DND-41 (cell line): ENCODE data around the gene BMF.

Experiments
- ATAC-seq: fragments of 200-7000 bp; cut with Tn5 transposase; 3 replicates; pipeline ENCODE4 v1.9.1; 2021; ENCODE audit warnings: low read depth; ENCODE audit not compliant: insufficient read depth
- DNase-seq: peaks from one replicate; pipeline ENCODE4 v3.0.0-alpha.2; 2020
- H2AFZ ChIP-seq: 2 replicates; pipeline ENCODE4 v1.6.0; 2012; ENCODE audit warnings: low read depth, low read length
- H3K27ac ChIP-seq: 2 replicates; pipeline ENCODE4 v1.5.1; 2012; ENCODE audit warnings: low read length, inconsistent platforms
- H3K27me3 ChIP-seq: fragments of 200-600 bp; sonication (generic); 2 replicates; pipeline ENCODE4 v1.6.0; 2012; ENCODE audit warnings: low read length, mild to moderate bottlenecking, inconsistent platforms; ENCODE audit not compliant: insufficient read depth, poor library complexity
- H3K36me3 ChIP-seq: 2 replicates; pipeline ENCODE4 v1.5.1; 2012; ENCODE audit warnings: low read length, inconsistent platforms; ENCODE audit not compliant: insufficient read depth
- H3K4me1 ChIP-seq: 2 replicates; pipeline ENCODE4 v1.5.1; 2012; ENCODE audit warnings: mild to moderate bottlenecking, low read length; ENCODE audit not compliant: insufficient read depth
- H3K4me2 ChIP-seq: 2 replicates; pipeline ENCODE4 v1.6.0; 2012; ENCODE audit warnings: mild to moderate bottlenecking, moderate library complexity, low read length, inconsistent platforms; ENCODE audit not compliant: insufficient read depth
- H3K4me3 ChIP-seq, 2 experiments: fragments of 200-600 bp in 1 of 2; shearing (Covaris generic) in 1 of 2; 2 replicates each; pipeline ENCODE4 v1.5.1; 2012 to 2016; ENCODE audit warnings: inconsistent platforms in 2 of 2, low read length in 2 of 2, mild to moderate bottlenecking in 2 of 2, low read depth in 1 of 2, moderate library complexity in 1 of 2
- H3K79me2 ChIP-seq: 2 replicates; pipeline ENCODE4 v1.6.0; 2012; ENCODE audit warnings: low read length, inconsistent platforms; ENCODE audit not compliant: insufficient read depth
- H3K9ac ChIP-seq: 2 replicates; pipeline ENCODE4 v1.6.0; 2012; ENCODE audit warnings: low read depth, mild to moderate bottlenecking, inconsistent platforms, low read length, moderate library complexity
- H3K9me3 ChIP-seq: 2 replicates; pipeline ENCODE4 v1.5.1; 2012; ENCODE audit warnings: low read length, moderate library complexity, mild to moderate bottlenecking, inconsistent platforms; ENCODE audit not compliant: insufficient read depth, severe bottlenecking
- H4K20me1 ChIP-seq: 2 replicates; pipeline ENCODE4 v1.6.0; 2012; ENCODE audit warnings: low read length; ENCODE audit not compliant: insufficient read depth
- EZH2 ChIP-seq: IDR thresholded peaks from 3 replicates; pipeline ENCODE4 v1.6.1; 2012; ENCODE audit warnings: borderline replicate concordance, low read depth, mild to moderate bottlenecking, moderate library complexity, low read length, inconsistent platforms; ENCODE audit not compliant: severe bottlenecking
- TF ChIP-seq, protein P1 (sequence below): IDR thresholded peaks from 2 replicates; pipeline ENCODE4 v1.5.1; 2012; ENCODE audit warnings: borderline replicate concordance, low read length, moderate library complexity, mild to moderate bottlenecking; ENCODE audit not compliant: poor library complexity, severe bottlenecking; ENCODE audit errors: extremely low read depth

Gene BMF

GRCh38 chr15:40054855-40055575 lies 53.7 kb downstream of the BMF start:
- peak overlapping the region in 1 of 2 experiments; percentile 26; a peak in 1 of 4 replicates for H3K4me3 ChIP-seq
- H3K27ac ChIP-seq, result peak overlapping the region; percentile 100
- ATAC-seq, result peak; percentile 76
- H3K27me3 ChIP-seq, result no peaks in the 10 kb centered on the region
- peak; percentile 43 for DNase-seq
- peaks cover 4% of the 10 kb centered on the region; the same call in 1 of the 2 replicates for H3K36me3 ChIP-seq
- no peak overlapping the region for H2AFZ ChIP-seq
- peaks cover 75% of the 10 kb centered on the region for H3K4me1 ChIP-seq
- peak overlapping the region; percentile 55 for H3K4me2 ChIP-seq
- H3K9ac ChIP-seq, result peak overlapping the region; percentile 63
- no peak for TF ChIP-seq EZH2
- TF ChIP-seq, protein P1, sequence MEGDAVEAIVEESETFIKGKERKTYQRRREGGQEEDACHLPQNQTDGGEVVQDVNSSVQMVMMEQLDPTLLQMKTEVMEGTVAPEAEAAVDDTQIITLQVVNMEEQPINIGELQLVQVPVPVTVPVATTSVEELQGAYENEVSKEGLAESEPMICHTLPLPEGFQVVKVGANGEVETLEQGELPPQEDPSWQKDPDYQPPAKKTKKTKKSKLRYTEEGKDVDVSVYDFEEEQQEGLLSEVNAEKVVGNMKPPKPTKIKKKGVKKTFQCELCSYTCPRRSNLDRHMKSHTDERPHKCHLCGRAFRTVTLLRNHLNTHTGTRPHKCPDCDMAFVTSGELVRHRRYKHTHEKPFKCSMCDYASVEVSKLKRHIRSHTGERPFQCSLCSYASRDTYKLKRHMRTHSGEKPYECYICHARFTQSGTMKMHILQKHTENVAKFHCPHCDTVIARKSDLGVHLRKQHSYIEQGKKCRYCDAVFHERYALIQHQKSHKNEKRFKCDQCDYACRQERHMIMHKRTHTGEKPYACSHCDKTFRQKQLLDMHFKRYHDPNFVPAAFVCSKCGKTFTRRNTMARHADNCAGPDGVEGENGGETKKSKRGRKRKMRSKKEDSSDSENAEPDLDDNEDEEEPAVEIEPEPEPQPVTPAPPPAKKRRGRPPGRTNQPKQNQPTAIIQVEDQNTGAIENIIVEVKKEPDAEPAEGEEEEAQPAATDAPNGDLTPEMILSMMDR, result no peak
- no peaks in the 10 kb centered on the region for H4K20me1 ChIP-seq
- H3K9me3 ChIP-seq, result no peaks in the 10 kb centered on the region
- peaks cover 10% of the 10 kb centered on the region for H3K79me2 ChIP-seq

GRCh38 chr15:40054605-40054854 lies 54.1 kb downstream of the BMF start:
- Histone ChIP-seq H3K27me3 (no peaks in the 10 kb centered on the region), H3K9me3 (no peaks in the 10 kb centered on the region), H3K79me2 (peaks cover 11% of the 10 kb centered on the region), H3K27ac (peak overlapping the region; percentile 100), H3K36me3 (peaks cover 3% of the 10 kb centered on the region; the same call in 1 of the 2 replicates), H3K9ac (peak overlapping the region; percentile 63), H2AFZ (peak overlapping the region; percentile 41), H3K4me3 (peak overlapping the region in 1 of 2 experiments; percentile 45; a peak in 1 of 4 replicates), H4K20me1 (no peaks in the 10 kb centered on the region), H3K4me1 (peaks cover 80% of the 10 kb centered on the region), H3K4me2 (peak overlapping the region; percentile 55)
- DNase-seq (peak; percentile 91), ATAC-seq (no peak)
- TF ChIP-seq, protein P1, result no peak
- no peak for TF ChIP-seq EZH2

DNA sequence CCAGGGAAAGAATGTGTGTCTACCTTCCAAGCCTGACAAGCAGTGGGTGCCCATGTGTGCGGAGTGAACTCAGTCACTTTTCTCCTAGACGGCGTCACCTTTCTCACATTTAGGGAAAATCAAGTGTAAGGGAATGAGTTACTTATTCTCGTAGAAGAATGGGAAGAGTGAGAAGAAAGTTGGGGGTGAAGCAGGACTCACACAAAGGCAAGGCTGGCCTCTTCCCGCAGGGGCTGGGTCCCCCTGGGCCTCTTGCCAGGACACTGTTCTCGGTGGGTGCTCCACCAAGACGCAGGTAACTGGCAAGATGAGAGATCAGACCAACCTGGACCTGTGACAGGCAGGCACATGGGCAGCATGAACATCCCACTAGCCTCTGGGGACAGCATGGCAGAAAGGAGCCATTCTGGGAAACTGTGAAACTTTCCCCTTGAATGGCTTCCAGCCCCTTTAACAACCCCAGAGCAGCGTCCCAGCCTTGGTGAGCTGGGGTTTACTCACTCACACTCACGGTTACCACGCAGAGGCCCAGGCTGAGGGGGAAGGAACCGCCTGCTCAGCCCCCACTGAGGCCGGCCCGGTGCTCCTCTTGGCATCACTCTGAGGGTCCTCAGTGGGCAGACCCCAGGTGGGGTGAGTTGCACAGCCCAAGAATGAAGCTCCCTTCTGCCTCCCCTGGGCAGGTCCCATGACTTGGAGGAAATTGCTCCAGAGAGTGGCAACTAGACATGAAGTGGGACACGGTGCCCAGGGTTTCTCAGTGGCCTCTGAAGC lies 54.7 kb downstream of the BMF start:
- Histone ChIP-seq H4K20me1 (no peaks in the 10 kb centered on the region), H3K27ac (peak overlapping the region; percentile 100), H3K4me1 (peaks cover 84% of the 10 kb centered on the region), H3K27me3 (no peaks in the 10 kb centered on the region), H3K4me2 (peak overlapping the region; percentile 55), H2AFZ (peak overlapping the region; percentile 41), H3K9ac (peak overlapping the region; percentile 63), H3K9me3 (no peaks in the 10 kb centered on the region), H3K79me2 (peaks cover 11% of the 10 kb centered on the region), H3K36me3 (peaks cover 3% of the 10 kb centered on the region; the same call in 1 of the 2 replicates), H3K4me3 (peak overlapping the region in 1 of 2 experiments; percentile 45; a peak in 2 of 4 replicates)
- DNase-seq, result peak; percentile 81
- ATAC-seq, result peak; percentile 72
- TF ChIP-seq, protein P1, result peak; percentile 27
- no peak for TF ChIP-seq EZH2
